ENCODE results near the gene CPSF4L.

Gene CPSF4L

DNA sequence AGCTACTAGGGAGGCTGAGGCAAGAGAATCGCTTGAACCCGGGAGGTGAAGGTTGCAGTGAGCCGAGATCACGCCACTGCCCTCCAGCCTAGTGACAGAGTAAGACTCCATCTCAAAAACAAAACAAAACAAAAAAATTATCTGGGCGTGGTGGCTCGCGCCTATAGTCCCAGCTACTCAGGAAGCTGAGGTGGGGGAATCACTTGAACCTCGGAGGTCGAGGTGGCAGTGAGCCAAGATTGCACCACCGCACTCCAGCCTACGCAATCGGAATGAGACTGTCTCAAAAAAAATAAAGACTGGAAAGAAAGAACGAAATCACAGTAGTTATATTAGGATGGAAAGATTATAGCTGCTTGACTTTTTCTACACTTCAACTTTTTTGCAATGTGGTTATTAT is 49.9 kb downstream of the CPSF4L start:
- H3K9me3 ChIP-seq (ENCODE audit: control insufficient read depth, insufficient read depth, low read depth, low read length), result no peaks in the 10 kb centered on the region
- no peak overlapping the region for H3K27ac ChIP-seq (ENCODE audit: extremely low read depth, low read depth, low read length)
- H3K4me3 ChIP-seq (ENCODE audit: low read depth, low read length), result no peak overlapping the region
- peaks cover 34 to 47% of the 10 kb centered on the region in 2 experiments for H3K36me3 ChIP-seq (ENCODE audit: control insufficient read depth in 2 of 2, insufficient read depth in 1 of 2, low read length in 2 of 2)
- CTCF ChIA-PET, result interaction anchor here (0.8 to 0.9 kb wide), 2 partner anchors 159 to 487 kb away, joined by 3 read pairs; no protein-coding TSS in a partner anchor
- H3K4me1 ChIP-seq (ENCODE audit: control insufficient read depth, insufficient read depth, low read length), result peaks cover 5% of the 10 kb centered on the region; the same call in 1 of the 2 replicates
- TF ChIP-seq OSR2 (tag by site-specific recombination; IDR thresholded peaks at IDR 0.05) (peak; percentile 77), HOXA7 (CRISPR knock-in tag; IDR thresholded peaks at IDR 0.05; ENCODE audit: borderline replicate concordance) (no peak)
- POLR2A ChIA-PET, result interaction anchor here (0.6 kb wide), 1 partner anchor 21 kb away, joined by 3 read pairs; a partner anchor contains a TSS

GRCh38 chr17:73210002-73210678 is 51.5 kb downstream of the CPSF4L start:
- Histone ChIP-seq H3K36me3 (ENCODE audit: control insufficient read depth in 2 of 2, insufficient read depth in 1 of 2, low read length in 2 of 2) (peaks cover 47 to 51% of the 10 kb centered on the region in 2 experiments), H3K4me1 (ENCODE audit: control insufficient read depth, insufficient read depth, low read length) (peaks cover 5% of the 10 kb centered on the region; the same call in 1 of the 2 replicates), H3K4me3 (ENCODE audit: low read depth, low read length) (no peak overlapping the region), H3K9me3 (ENCODE audit: control insufficient read depth, insufficient read depth, low read depth, low read length) (no peaks in the 10 kb centered on the region), H3K27ac (ENCODE audit: extremely low read depth, low read depth, low read length) (no peak overlapping the region)
- TF ChIP-seq KLF9 (tag by site-specific recombination; IDR thresholded peaks at IDR 0.05; ENCODE audit: low read depth) (no peak), PRDM1 (tag by site-specific recombination; IDR thresholded peaks at IDR 0.05) (0 out of 2 replicates have a peak, but pooled peaks have one; percentile 15)
- CTCF ChIA-PET, result interaction anchor here (0.5 to 0.6 kb wide), 3 partner anchors 24 to 370 kb away, joined by 3 to 6 read pairs (median 3); no protein-coding TSS in a partner anchor
- POLR2A ChIA-PET, result no interaction called here

- H3K9me3 ChIP-seq (ENCODE audit: control insufficient read depth, insufficient read depth, low read depth, low read length), result no peaks in the 10 kb centered on the region
- CTCF ChIA-PET, result interaction anchor here (0.6 to 1.9 kb wide), 2 partner anchors 19 to 24 kb away, joined by 6 read pairs; no protein-coding TSS in a partner anchor
- H3K4me3 ChIP-seq (ENCODE audit: low read depth, low read length), result no peak overlapping the region
- H3K27ac ChIP-seq (ENCODE audit: extremely low read depth, low read depth, low read length), result no peak overlapping the region
- TF ChIP-seq ZNF624 (tag by site-specific recombination; IDR thresholded peaks at IDR 0.05), result no peak
- peak; percentile 28; the same call in 1 of the 2 replicates for TF ChIP-seq ZNF600 (tag by site-specific recombination; IDR thresholded peaks at IDR 0.05)
- POLR2A ChIA-PET, result no interaction called here
- H3K36me3 ChIP-seq (ENCODE audit: control insufficient read depth in 2 of 2, insufficient read depth in 1 of 2, low read length in 2 of 2), result peaks cover 48 to 58% of the 10 kb centered on the region in 2 experiments
- H3K4me1 ChIP-seq (ENCODE audit: control insufficient read depth, insufficient read depth, low read length), result peaks cover 3% of the 10 kb centered on the region; the same call in 1 of the 2 replicates
These were observed 52.2 kb downstream of the CPSF4L start for GRCh38 chr17:73209436-73209835.

GRCh38 chr17:73208139-73208827 is 53.4 kb downstream of the CPSF4L start:
- Histone ChIP-seq H3K4me3 (ENCODE audit: low read depth, low read length) (no peak overlapping the region), H3K9me3 (ENCODE audit: control insufficient read depth, insufficient read depth, low read depth, low read length) (no peaks in the 10 kb centered on the region), H3K27ac (ENCODE audit: extremely low read depth, low read depth, low read length) (no peak overlapping the region; the same call in 1 of the 2 replicates), H3K4me1 (ENCODE audit: control insufficient read depth, insufficient read depth, low read length) (0 out of 2 replicates have a peak, but pooled peaks cover 2% of the 10 kb centered on the region), H3K36me3 (ENCODE audit: control insufficient read depth in 2 of 2, insufficient read depth in 1 of 2, low read length in 2 of 2) (peaks cover 56 to 70% of the 10 kb centered on the region in 2 experiments)
- CTCF ChIA-PET, result interaction anchor here (0.7 to 1.9 kb wide), 6 partner anchors 12 to 651 kb away, joined by 3 to 7 read pairs (median 5); a partner anchor contains a TSS
- POLR2A ChIA-PET, result no interaction called here
- TF ChIP-seq ZNF473 (tag by site-specific recombination; IDR thresholded peaks at IDR 0.05), result no peak
- TF ChIP-seq ZNF701 (tag by site-specific recombination; IDR thresholded peaks at IDR 0.05), result no peak
- peak; percentile 78 for TF ChIP-seq SCRT2 (tag by site-specific recombination; IDR thresholded peaks at IDR 0.05)

DNA sequence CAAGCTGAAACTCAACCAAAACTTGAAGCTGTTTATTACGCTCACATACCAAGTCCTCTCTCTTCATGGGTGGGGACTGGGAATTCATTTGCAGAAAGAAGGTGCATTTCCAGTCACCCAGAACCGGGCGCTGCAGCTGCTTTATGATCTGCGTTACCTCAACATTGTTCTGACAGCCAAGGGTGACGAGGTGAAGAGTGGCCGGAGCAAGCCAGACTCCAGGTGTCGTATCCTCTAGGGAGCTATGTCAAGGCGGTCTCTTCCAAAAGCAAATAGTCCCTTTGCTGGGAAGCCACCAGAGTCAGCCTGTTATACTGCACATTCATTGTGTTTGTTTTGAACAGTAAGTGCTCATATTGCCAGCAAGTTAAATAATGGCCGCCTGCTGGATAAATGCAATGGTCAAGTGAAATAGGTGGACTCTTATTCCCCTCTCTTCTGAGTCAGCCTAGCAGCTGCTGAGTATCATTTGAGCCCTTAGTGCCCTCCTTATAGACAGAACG is 56.2 kb downstream of the CPSF4L start:
- peaks cover 65 to 97% of the 10 kb centered on the region in 2 experiments for H3K36me3 ChIP-seq (ENCODE audit: control insufficient read depth in 2 of 2, insufficient read depth in 1 of 2, low read length in 2 of 2)
- CTCF ChIA-PET, result no interaction called here
- POLR2A ChIA-PET, result interaction anchor here (1.2 to 1.4 kb wide), 2 partner anchors 12 to 27 kb away, joined by 3 read pairs; a partner anchor contains a TSS
- H3K27ac ChIP-seq (ENCODE audit: extremely low read depth, low read depth, low read length), result peak overlapping the region; percentile 11; the same call in 1 of the 2 replicates
- no peaks in the 10 kb centered on the region for H3K9me3 ChIP-seq (ENCODE audit: control insufficient read depth, insufficient read depth, low read depth, low read length)
- H3K4me1 ChIP-seq (ENCODE audit: control insufficient read depth, insufficient read depth, low read length), result 0 out of 2 replicates have a peak, but pooled peaks cover 2% of the 10 kb centered on the region
- H3K4me3 ChIP-seq (ENCODE audit: low read depth, low read length), result no peak overlapping the region
- TF ChIP-seq ZNF426 (tag by site-specific recombination; IDR thresholded peaks at IDR 0.05) (no peak), ZNF701 (tag by site-specific recombination; IDR thresholded peaks at IDR 0.05) (no peak), ZFP41 (tag by site-specific recombination; IDR thresholded peaks at IDR 0.05; ENCODE audit: borderline replicate concordance) (no peak), KLF8 (tag by site-specific recombination; IDR thresholded peaks at IDR 0.05) (no peak), FEZF1 (tag by site-specific recombination; IDR thresholded peaks at IDR 0.05) (no peak), MEIS1 (CRISPR knock-in tag; IDR thresholded peaks at IDR 0.05; ENCODE audit: borderline replicate concordance) (no peak)
